HepG2 (cell line): ENCODE data around the gene CAPZA3. TPM values are rescaled to one million over a fixed set of nuclear protein-coding genes. Genes with fewer than 3 reads are reported as not detected.

Experiments
- ATAC-seq: fragments of 200-7000 bp; cut with Tn5 transposase; 3 replicates; pipeline ENCODE4 v1.9.1; 2020; ENCODE audit warnings: mild to moderate bottlenecking, moderate library complexity
- BruUV-seq: library from RNA; stranded (reverse); fragments of 400-500 nt; replicated peaks from 2 replicates; lab custom pipeline; 2021; lab: Mats Ljungman, UMichigan
- CTCF ChIA-PET: fragments of 300-600 bp; formaldehyde crosslinking; extraction: SDS; loops from one replicate; lab custom pipeline; 2021; ENCODE audit warnings: low total read pairs, inconsistent platforms, low intra/inter-chr PET ratio; lab: Yijun Ruan, JAX
- POLR2A ChIA-PET: fragments of 350-600 bp; sonication (Branson Sonifier 250); formaldehyde crosslinking; loops from one replicate; lab custom pipeline; 2020; ENCODE audit warnings: antibody characterized with exemption, inconsistent platforms; lab: Yijun Ruan, JAX
- DNase-seq: peaks from one replicate; pipeline ENCODE4 v3.0.0-alpha.2; 2015; ENCODE audit warnings: low spot score
- FAIRE-seq: peaks from 3 replicates; lab custom pipeline; 2011; peaks lifted over from hg19 to GRCh38; lab: Jason Lieb, UNC
- H2AFZ ChIP-seq: one replicate; pipeline ENCODE4 v1.6.1; 2011; ENCODE audit warnings: low read length, inconsistent platforms
- H3K27ac ChIP-seq: fragments of 300-600 bp; 3 replicates; pipeline ENCODE4 v1.8.0; 2011; ENCODE audit warnings: mixed run types, mild to moderate bottlenecking, mixed read lengths, low read length, inconsistent platforms; ENCODE audit not compliant: insufficient read depth; ENCODE audit errors: extremely low read length
- H3K27me3 ChIP-seq, 2 experiments: fragments of 200-600 bp in 1 of 2; 2 replicates in 1 of 2; 3 replicates in 1 of 2; pipeline versions ENCODE4 v1.6.0 to v1.8.0; 2011; ENCODE audit warnings: low read length in 2 of 2, mild to moderate bottlenecking in 2 of 2, moderate library complexity in 2 of 2, inconsistent platforms in 1 of 2; ENCODE audit not compliant: insufficient read depth in 2 of 2, control insufficient read depth in 1 of 2
- H3K36me3 ChIP-seq, 2 experiments: fragments of 200-600 bp in 1 of 2; replicated peaks in 1 of 2; 2 replicates in 1 of 2; 3 replicates in 1 of 2; pipeline versions ENCODE4 v1.5.1 to v1.8.0; 2011; ENCODE audit warnings: low read length in 2 of 2, inconsistent platforms in 1 of 2; ENCODE audit not compliant: insufficient read depth in 2 of 2, control insufficient read depth in 1 of 2
- H3K4me1 ChIP-seq: 2 replicates; pipeline ENCODE4 v1.5.1; 2012; ENCODE audit warnings: low read length, inconsistent platforms; ENCODE audit not compliant: insufficient read depth
- H3K4me2 ChIP-seq: 2 replicates; pipeline ENCODE4 v1.6.0; 2011; ENCODE audit warnings: low read depth, low read length, inconsistent platforms
- H3K4me3 ChIP-seq, 3 experiments: fragments of 200-600 bp in 1 of 3; sonication (generic), shearing (Covaris generic) in 1 of 3; replicated peaks in 1 of 3; 2 replicates each; pipeline ENCODE4 v1.5.1; 2011 to 2016; ENCODE audit warnings: low read length in 3 of 3, inconsistent platforms in 2 of 3, low read depth in 2 of 3, mild to moderate bottlenecking in 2 of 3, control low read depth in 1 of 3, mixed read lengths in 1 of 3; ENCODE audit not compliant: insufficient read depth in 1 of 3
- H3K79me2 ChIP-seq: one replicate; pipeline ENCODE4 v1.6.1; 2011; ENCODE audit warnings: low read length, inconsistent platforms; ENCODE audit not compliant: insufficient read depth
- H3K9ac ChIP-seq: 2 replicates; pipeline ENCODE4 v1.6.0; 2011; ENCODE audit warnings: mild to moderate bottlenecking, low read depth, low read length, inconsistent platforms; ENCODE audit not compliant: insufficient read depth
- H3K9me3 ChIP-seq: 2 replicates; pipeline ENCODE4 v1.5.1; 2012; ENCODE audit warnings: mild to moderate bottlenecking, low read length
- H4K20me1 ChIP-seq: 2 replicates; pipeline ENCODE4 v1.6.0; 2011; ENCODE audit warnings: inconsistent platforms, mild to moderate bottlenecking, low read length, moderate library complexity; ENCODE audit not compliant: insufficient read depth
- AFF4 ChIP-seq: sonication (generic); formaldehyde crosslinking; IDR thresholded peaks from 2 replicates; pipeline ENCODE4 v1.4.0; 2020; ENCODE audit warnings: missing genetic modification reagents
- ATF7 ChIP-seq, 2 experiments: fragments of 450-650 bp in 1 of 2; sonication (generic) in 1 of 2; formaldehyde crosslinking in 1 of 2; IDR thresholded peaks; 2 replicates each; pipeline versions ENCODE4 v1.4.0 to v1.6.1; 2016 to 2020; ENCODE audit warnings: antibody characterized with exemption in 1 of 2, mild to moderate bottlenecking in 1 of 2, missing genetic modification reagents in 1 of 2
- GTF3A ChIP-seq: sonication (generic); formaldehyde crosslinking; conservative IDR thresholded peaks from 2 replicates; pipeline ENCODE4 v1.4.0; 2020; ENCODE audit warnings: mild to moderate bottlenecking, missing genetic modification reagents
- HINFP ChIP-seq: sonication (generic); formaldehyde crosslinking; IDR thresholded peaks from 2 replicates; pipeline ENCODE4 v1.4.0; 2020; ENCODE audit warnings: low read depth, mild to moderate bottlenecking, missing genetic modification reagents
- KLF9 ChIP-seq: IDR thresholded peaks from 2 replicates; pipeline ENCODE4 v1.6.1; 2016; ENCODE audit warnings: low read depth
- MBNL3 ChIP-seq: fragments of 250-450 bp; sonication (Bioruptor Pico); conservative IDR thresholded peaks from 2 replicates; pipeline ENCODE4 v1.8.0; 2022; ENCODE audit warnings: mild to moderate bottlenecking, inconsistent platforms
- NCOA2 ChIP-seq: sonication (generic); formaldehyde crosslinking; IDR thresholded peaks from 2 replicates; pipeline ENCODE4 v1.8.0; 2022; ENCODE audit warnings: inconsistent platforms
- NFE2L2 ChIP-seq: fragments of 150-350 bp; IDR thresholded peaks from 2 replicates; pipeline ENCODE4 v1.6.1; 2014; ENCODE audit warnings: low read length
- NR2C2 ChIP-seq: sonication (generic); formaldehyde crosslinking; IDR thresholded peaks from 2 replicates; pipeline ENCODE4 v1.4.0; 2020; ENCODE audit warnings: missing genetic modification reagents, mild to moderate bottlenecking, moderate library complexity, borderline replicate concordance
- PHF20 ChIP-seq: sonication (generic); formaldehyde crosslinking; IDR thresholded peaks from 2 replicates; pipeline ENCODE4 v1.5.0; 2020; ENCODE audit warnings: mild to moderate bottlenecking, missing genetic modification reagents
- THYN1 ChIP-seq: sonication (generic); formaldehyde crosslinking; IDR thresholded peaks from 2 replicates; pipeline ENCODE4 v1.8.1; 2023; ENCODE audit warnings: low read depth, mild to moderate bottlenecking, moderate library complexity, missing genetic modification reagents, borderline replicate concordance
- ZMYM3 ChIP-seq: sonication (generic); formaldehyde crosslinking; IDR thresholded peaks from 2 replicates; pipeline ENCODE4 v1.5.1; 2020; ENCODE audit warnings: mild to moderate bottlenecking, missing genetic modification reagents
- ZNF367 ChIP-seq: sonication (generic); formaldehyde crosslinking; IDR thresholded peaks from 2 replicates; pipeline ENCODE4 v1.4.0; 2020; ENCODE audit warnings: missing genetic modification reagents, borderline replicate concordance
- ZNF75D ChIP-seq: sonication (generic); formaldehyde crosslinking; IDR thresholded peaks from 2 replicates; pipeline ENCODE4 v1.8.1; 2023; ENCODE audit warnings: missing genetic modification reagents, mild to moderate bottlenecking, borderline replicate concordance
- ZZZ3 ChIP-seq: sonication (generic); formaldehyde crosslinking; IDR thresholded peaks from 2 replicates; pipeline ENCODE4 v1.4.0; 2020; ENCODE audit warnings: missing genetic modification reagents, mild to moderate bottlenecking, borderline replicate concordance
- in situ Hi-C: cut with HindIII; loops from 2 replicates; pipeline ENCODE4 v1.10.0; 2017; ENCODE audit warnings: low pct_unique_long_range_greater_than_20kb; ENCODE audit not compliant: extremely low pct_ligation_motif_present
- intact Hi-C: fragments of 100-400 bp; cut with micrococcal nuclease; formaldehyde crosslinking; loops from one replicate; pipeline ENCODE4 v1.10.0; 2022; ENCODE audit not compliant: unreplicated experiment
- polyA plus RNA-seq, 8 experiments: library from polyadenylated mRNA; depleted of rRNA in 3 of 8; stranded (reverse) in 7 of 8; unstranded in 1 of 8; fragments of >200 nt; fragmentation: Illumina TruSeq in 4 of 8; extraction: Trizol in 4 of 8; gene quantifications; 2 replicates each; pipeline versions ENCODE4 v1.2.1 to v1.2.3, GENCODE V29; 2011 to 2016; ENCODE audit warnings: low read depth in 4 of 8, missing spikeins in 1 of 8, mixed read lengths in 1 of 8; ENCODE audit not compliant: insufficient read depth in 1 of 8
- total RNA-seq, 5 experiments: library from RNA; depleted of rRNA; stranded (reverse); fragments of >200 nt; fragmentation: Illumina TruSeq; extraction: Trizol; gene quantifications; 2 replicates each; pipeline ENCODE4 v1.2.3, GENCODE V29; 2016; ENCODE audit warnings: low read depth in 1 of 5
- TF ChIP-seq, protein P1 (sequence below): sonication (generic); formaldehyde crosslinking; IDR thresholded peaks from 2 replicates; pipeline ENCODE4; 2020; ENCODE audit warnings: missing genetic modification reagents, mild to moderate bottlenecking, borderline replicate concordance

CAPZA3 gene
- total and polyA plus RNA-seq, 2 of the 13 experiments (the other 11 are each of a cell fraction or from before 2014, with no cell fraction given), result not detected

DNA sequence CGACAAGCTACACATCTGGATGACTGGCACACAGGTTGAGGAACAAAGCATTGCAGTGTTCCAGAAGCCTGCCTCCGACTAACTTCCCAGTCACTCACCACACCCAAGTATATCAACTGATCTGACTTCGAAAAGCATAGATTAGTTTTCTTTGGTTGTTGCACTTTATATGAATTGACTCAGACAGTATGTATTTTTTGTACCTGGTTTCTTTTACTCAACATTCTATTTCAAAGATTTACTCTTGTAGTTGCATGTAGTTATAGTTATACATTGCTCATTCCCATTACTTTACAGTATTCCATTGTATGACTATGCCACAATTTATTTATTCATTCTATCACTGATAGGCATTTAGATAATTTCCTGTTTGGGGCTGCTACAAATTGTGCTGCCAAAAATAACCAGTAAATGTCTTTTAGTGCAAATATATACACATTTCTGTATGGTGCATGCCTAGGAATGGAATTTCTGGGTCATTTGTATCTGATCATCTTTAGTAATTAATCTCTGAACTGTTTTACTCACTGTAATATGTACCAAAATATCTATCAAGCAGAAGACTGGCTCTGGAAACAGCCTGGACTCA lies 17.9 kb upstream of the CAPZA3 start (continued):
- TF ChIP-seq HINFP (CRISPR knock-in tag) (no peak), MBNL3 (no peak), THYN1 (CRISPR knock-in tag) (no peak), NR2C2 (no peak), NFE2L2 (no peak), PHF20 (CRISPR knock-in tag) (no peak)
- TF ChIP-seq, protein P1, sequence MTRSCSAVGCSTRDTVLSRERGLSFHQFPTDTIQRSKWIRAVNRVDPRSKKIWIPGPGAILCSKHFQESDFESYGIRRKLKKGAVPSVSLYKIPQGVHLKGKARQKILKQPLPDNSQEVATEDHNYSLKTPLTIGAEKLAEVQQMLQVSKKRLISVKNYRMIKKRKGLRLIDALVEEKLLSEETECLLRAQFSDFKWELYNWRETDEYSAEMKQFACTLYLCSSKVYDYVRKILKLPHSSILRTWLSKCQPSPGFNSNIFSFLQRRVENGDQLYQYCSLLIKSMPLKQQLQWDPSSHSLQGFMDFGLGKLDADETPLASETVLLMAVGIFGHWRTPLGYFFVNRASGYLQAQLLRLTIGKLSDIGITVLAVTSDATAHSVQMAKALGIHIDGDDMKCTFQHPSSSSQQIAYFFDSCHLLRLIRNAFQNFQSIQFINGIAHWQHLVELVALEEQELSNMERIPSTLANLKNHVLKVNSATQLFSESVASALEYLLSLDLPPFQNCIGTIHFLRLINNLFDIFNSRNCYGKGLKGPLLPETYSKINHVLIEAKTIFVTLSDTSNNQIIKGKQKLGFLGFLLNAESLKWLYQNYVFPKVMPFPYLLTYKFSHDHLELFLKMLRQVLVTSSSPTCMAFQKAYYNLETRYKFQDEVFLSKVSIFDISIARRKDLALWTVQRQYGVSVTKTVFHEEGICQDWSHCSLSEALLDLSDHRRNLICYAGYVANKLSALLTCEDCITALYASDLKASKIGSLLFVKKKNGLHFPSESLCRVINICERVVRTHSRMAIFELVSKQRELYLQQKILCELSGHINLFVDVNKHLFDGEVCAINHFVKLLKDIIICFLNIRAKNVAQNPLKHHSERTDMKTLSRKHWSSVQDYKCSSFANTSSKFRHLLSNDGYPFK (CRISPR knock-in tag), result no peak

DNA sequence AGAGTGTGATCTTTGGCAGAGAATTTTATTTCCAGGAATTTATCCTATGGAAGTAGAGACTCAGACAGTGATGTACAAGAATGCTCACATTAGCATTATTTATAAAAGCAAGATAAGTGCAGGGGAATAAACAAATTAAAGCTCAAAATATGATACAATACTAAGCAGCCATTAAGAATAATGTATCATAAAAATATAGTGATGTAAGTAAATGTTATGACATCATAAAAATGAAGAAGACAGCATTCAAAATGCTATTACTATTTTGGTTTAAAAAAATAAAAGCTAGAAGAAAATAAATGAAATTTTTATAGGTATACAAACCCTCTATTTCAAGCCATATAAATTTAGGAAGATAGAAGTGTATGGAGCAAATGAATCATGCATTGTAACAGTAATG lies 17.2 kb upstream of the CAPZA3 start:
- Histone ChIP-seq H3K4me2 (no peak overlapping the region), H3K9me3 (no peaks in the 10 kb centered on the region; the same call in 1 of the 2 replicates), H3K36me3 (no peaks in the 10 kb centered on the region), H3K4me3 (no peak overlapping the region), H3K79me2 (no peaks in the 10 kb centered on the region), H3K9ac (no peak overlapping the region), H2AFZ (no peak overlapping the region), H4K20me1 (no peaks in the 10 kb centered on the region), H3K4me1 (no peaks in the 10 kb centered on the region), H3K27ac (no peak overlapping the region), H3K27me3 (no peaks in the 10 kb centered on the region)
- DNase-seq (no peak), FAIRE-seq (no peak), ATAC-seq (no peak)
- POLR2A ChIA-PET, result no interaction called here
- in situ Hi-C loops (no loop called here), intact Hi-C loops (no loop called here)
- BruUV-seq, result no TSS peak
- CTCF ChIA-PET, result no interaction called here
- no peak for TF ChIP-seq ZZZ3 (CRISPR knock-in tag)
- TF ChIP-seq AFF4 (CRISPR knock-in tag), result no peak
- TF ChIP-seq GTF3A, result no peak
- no peak for TF ChIP-seq ZNF75D (CRISPR knock-in tag)
- no peak for TF ChIP-seq ZMYM3 (CRISPR knock-in tag)
- TF ChIP-seq NCOA2 (CRISPR knock-in tag), result no peak
- no peak for TF ChIP-seq ZNF367
- no peak for TF ChIP-seq KLF9 (CRISPR knock-in tag)
- TF ChIP-seq ATF7 (IDR thresholded peaks at IDR 0.05), result peak; percentile 69
- no peak for TF ChIP-seq ATF7 (CRISPR knock-in tag; IDR thresholded peaks at IDR 0.05)
